Fibroblast of lung (primary cell): ENCODE measurements around the gene TWIST1. TPM values are rescaled to one million over a fixed set of nuclear protein-coding genes. Genes with fewer than 3 reads are reported as not detected.

ENCODE experiments used
- DNase-seq, 2 donors: peaks; one replicate each; pipeline versions ENCODE4 v3.0.0 to v3.0.0-alpha.2; 2010; ENCODE audit warnings: low read depth in 2 of 2
- H2AFZ ChIP-seq: 2 replicates; pipeline ENCODE4 v1.5.1; 2012; ENCODE audit warnings: low read length, control low read depth, inconsistent platforms
- H3K27ac ChIP-seq: 2 replicates; pipeline ENCODE4 v1.5.1; 2011; ENCODE audit warnings: low read length, control low read depth; ENCODE audit not compliant: insufficient read depth
- H3K27me3 ChIP-seq: 2 replicates; pipeline ENCODE4 v1.5.1; 2011; ENCODE audit warnings: mild to moderate bottlenecking, low read length; ENCODE audit not compliant: control insufficient read depth, insufficient read depth
- H3K36me3 ChIP-seq: 2 replicates; pipeline ENCODE4 v1.5.1; 2011; ENCODE audit warnings: low read length; ENCODE audit not compliant: control insufficient read depth, insufficient read depth
- H3K4me1 ChIP-seq: 2 replicates; pipeline ENCODE4 v1.5.1; 2011; ENCODE audit warnings: low read length; ENCODE audit not compliant: control insufficient read depth, insufficient read depth; ENCODE audit errors: extremely low read depth
- H3K4me2 ChIP-seq: 2 replicates; pipeline ENCODE4 v1.5.1; 2011; ENCODE audit warnings: low read length, control low read depth; ENCODE audit not compliant: insufficient read depth; ENCODE audit errors: extremely low read depth
- H3K4me3 ChIP-seq, 4 experiments: fragments of 200-600 bp in 1 of 4; sonication (generic) in 1 of 4; replicated peaks in 1 of 4; 2 replicates each; pipeline ENCODE4 v1.5.1; 2011 to 2016; ENCODE audit warnings: low read length in 4 of 4, low read depth in 3 of 4, mild to moderate bottlenecking in 3 of 4, control low read depth in 2 of 4, inconsistent platforms in 1 of 4, mixed read lengths in 1 of 4; ENCODE audit not compliant: insufficient read depth in 1 of 4; ENCODE audit errors: control extremely low read depth in 1 of 4
- H3K79me2 ChIP-seq: 2 replicates; pipeline ENCODE4 v1.5.1; 2012; ENCODE audit warnings: mild to moderate bottlenecking, low read length, inconsistent platforms; ENCODE audit not compliant: control insufficient read depth, insufficient read depth
- H3K9ac ChIP-seq: 2 replicates; pipeline ENCODE4 v1.5.1; 2011; ENCODE audit warnings: mild to moderate bottlenecking, low read length, control low read depth; ENCODE audit not compliant: insufficient read depth
- H3K9me3 ChIP-seq: 2 replicates; pipeline ENCODE4 v1.5.1; 2012; ENCODE audit warnings: low read depth, low read length; ENCODE audit not compliant: control insufficient read depth, insufficient read depth
- H4K20me1 ChIP-seq: 2 replicates; pipeline ENCODE4 v1.5.1; 2011; ENCODE audit warnings: low read length; ENCODE audit not compliant: control insufficient read depth, insufficient read depth; ENCODE audit errors: extremely low read depth
- CTCF ChIP-seq, 2 donors: IDR thresholded peaks in 1 of 2; conservative IDR thresholded peaks in 1 of 2; 1 replicate in 1 of 2; 2 replicates in 1 of 2; pipeline ENCODE4 v1.5.1; 2011 to 2012; ENCODE audit warnings: low read length in 2 of 2, control low read depth in 1 of 2, inconsistent platforms in 1 of 2, low read depth in 1 of 2, mild to moderate bottlenecking in 1 of 2
- EZH2 ChIP-seq: IDR thresholded peaks from 2 replicates; pipeline ENCODE4 v1.5.1; 2012; ENCODE audit warnings: low read length, control low read depth, mild to moderate bottlenecking; ENCODE audit errors: missing control alignments
- polyA plus RNA-seq, 2 donors: library from polyadenylated mRNA; depleted of rRNA in 1 of 2; stranded (reverse) in 1 of 2; unstranded in 1 of 2; fragments of >200 nt; gene quantifications; 2 replicates each; pipeline ENCODE4 v1.2.1, GENCODE V29; 2011 to 2012; ENCODE audit warnings: missing spikeins in 1 of 2
- total RNA-seq: library from RNA; depleted of rRNA; stranded (reverse); fragments of >200 nt; gene quantifications from 2 replicates; pipeline ENCODE4 v1.2.1, GENCODE V29; 2014

TWIST1 gene
- total and polyA plus RNA-seq, 2 donors (not counting 1 experiment from before 2014, with no cell fraction given) = 3.6 to 31.2 TPM

- Histone ChIP-seq H3K4me3 (no peak overlapping the region), H3K9me3 (no peaks in the 10 kb centered on the region), H3K27me3 (no peaks in the 10 kb centered on the region), H3K4me1 (no peaks in the 10 kb centered on the region), H3K27ac (no peak overlapping the region), H3K79me2 (no peaks in the 10 kb centered on the region), H3K9ac (no peak overlapping the region), H2AFZ (no peak overlapping the region), H3K4me2 (no peak overlapping the region), H3K36me3 (no peaks in the 10 kb centered on the region), H4K20me1 (no peaks in the 10 kb centered on the region)
- DNase-seq = peak; percentile 37 to 65
- TF ChIP-seq CTCF (conservative IDR thresholded peaks at IDR 0.05 in 1 of 2, IDR thresholded peaks at IDR 0.05 in 1 of 2; ENCODE audit: low read depth in 1 of 2, low read length in 2 of 2) = no peak
- no peak for TF ChIP-seq EZH2
These were observed 38.4 kb downstream of the TWIST1 start for GRCh38 chr7:19079066-19079465.

GRCh38 chr7:19069842-19070241 is 47.6 kb downstream of the TWIST1 start:
- H3K36me3 ChIP-seq = no peaks in the 10 kb centered on the region
- no peak overlapping the region for H3K27ac ChIP-seq
- H3K9ac ChIP-seq = no peak overlapping the region
- no peaks in the 10 kb centered on the region for H3K79me2 ChIP-seq
- no peaks in the 10 kb centered on the region for H3K27me3 ChIP-seq
- H3K4me2 ChIP-seq = no peak overlapping the region
- TF ChIP-seq EZH2 = no peak
- peak; percentile 15 to 23 for TF ChIP-seq CTCF (conservative IDR thresholded peaks at IDR 0.05 in 1 of 2, IDR thresholded peaks at IDR 0.05 in 1 of 2; ENCODE audit: low read depth in 1 of 2, low read length in 2 of 2)
- no peaks in the 10 kb centered on the region for H4K20me1 ChIP-seq
- no peaks in the 10 kb centered on the region for H3K9me3 ChIP-seq
- no peak overlapping the region for H3K4me3 ChIP-seq
- H3K4me1 ChIP-seq = no peaks in the 10 kb centered on the region
- peak; percentile 8 to 21 for DNase-seq
- H2AFZ ChIP-seq = no peak overlapping the region

GRCh38 chr7:19066170-19066569 is 51.3 kb downstream of the TWIST1 start:
- no peak for TF ChIP-seq CTCF (conservative IDR thresholded peaks at IDR 0.05 in 1 of 2, IDR thresholded peaks at IDR 0.05 in 1 of 2; ENCODE audit: low read depth in 1 of 2, low read length in 2 of 2)
- no peak for TF ChIP-seq EZH2
- Histone ChIP-seq H3K27me3 (no peaks in the 10 kb centered on the region), H4K20me1 (no peaks in the 10 kb centered on the region), H3K9me3 (no peaks in the 10 kb centered on the region), H2AFZ (no peak overlapping the region), H3K36me3 (no peaks in the 10 kb centered on the region), H3K4me1 (no peaks in the 10 kb centered on the region), H3K4me2 (no peak overlapping the region), H3K27ac (no peak overlapping the region), H3K9ac (no peak overlapping the region), H3K79me2 (no peaks in the 10 kb centered on the region), H3K4me3 (no peak overlapping the region)
- DNase-seq = peak in 1 of 2 donors; percentile 60

Other genes with a start within 250 kb of the TWIST1 start
- gene FERD3L, start 27.8 kb upstream of the TWIST1 start, total RNA-seq = not detected in 2 replicates
- not detected in 2 replicates for gene FERD3L, start 27.8 kb upstream of the TWIST1 start, polyA plus RNA-seq